ENCODE results near the gene PTH2R. TPM values are rescaled to one million over a fixed set of nuclear protein-coding genes. Genes with fewer than 3 reads are reported as not detected.

The PTH2R gene
- total and polyA plus RNA-seq, 2 of the 13 experiments (the other 11 are each of a cell fraction or from before 2014, with no cell fraction given) = 0.04 TPM; not detected in 1

DNA sequence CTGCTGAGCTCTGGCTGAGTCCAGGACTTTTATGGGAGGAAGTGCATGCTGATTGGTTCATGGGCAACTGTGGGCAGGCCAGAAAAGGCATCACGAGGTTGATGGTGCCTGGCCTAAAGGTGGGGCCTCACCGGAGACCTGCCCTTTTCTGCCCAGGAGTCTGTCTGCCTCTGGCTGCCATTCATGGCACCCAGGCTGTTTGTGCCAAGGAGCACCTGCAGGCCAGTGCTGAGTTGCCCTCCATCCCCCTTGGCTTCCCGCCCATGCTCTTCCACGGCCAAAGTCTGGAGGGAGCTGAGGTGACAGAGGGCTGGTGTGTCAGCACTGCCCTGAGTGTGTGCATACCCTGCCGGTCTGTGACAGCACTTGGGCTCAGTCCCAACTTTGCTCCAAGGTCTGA, 123.2 kb downstream of the PTH2R start:
- Histone ChIP-seq H3K4me1 (ENCODE audit: insufficient read depth, low read length) (no peaks in the 10 kb centered on the region), H3K9ac (ENCODE audit: insufficient read depth, low read depth, low read length) (no peak overlapping the region), H3K36me3 (replicated peaks in 1 of 2; ENCODE audit: control insufficient read depth in 1 of 2, insufficient read depth in 2 of 2, low read length in 2 of 2) (no peaks in the 10 kb centered on the region), H3K79me2 (ENCODE audit: insufficient read depth, low read length) (no peaks in the 10 kb centered on the region), H3K4me2 (ENCODE audit: low read depth, low read length) (no peak overlapping the region), H3K27me3 (ENCODE audit: control insufficient read depth in 1 of 2, insufficient read depth in 2 of 2, low read length in 2 of 2) (no peaks in the 10 kb centered on the region), H3K9me3 (ENCODE audit: low read length) (no peaks in the 10 kb centered on the region), H4K20me1 (ENCODE audit: insufficient read depth, low read length) (no peaks in the 10 kb centered on the region), H3K27ac (ENCODE audit: extremely low read length, insufficient read depth, low read length) (no peak overlapping the region), H3K4me3 (replicated peaks in 1 of 3; ENCODE audit: insufficient read depth in 1 of 3, low read depth in 2 of 3, low read length in 3 of 3) (no peak overlapping the region), H2AFZ (ENCODE audit: low read length) (no peak overlapping the region)
- WGBS (ENCODE audit: low lambda C conversion rate) = 7% methylated on average over 3 of the region's 5 CpGs
- no TSS peak for BruUV-seq (replicated peaks)
- ATAC-seq (peak; percentile 74), FAIRE-seq (no peak), DNase-seq (ENCODE audit: low spot score) (no peak)
- CTCF ChIA-PET (ENCODE audit: low intra/inter-chr PET ratio, low total read pairs) = no interaction called here
- POLR2A ChIA-PET = no interaction called here
- intact Hi-C loops (cut with micrococcal nuclease; ENCODE audit: unreplicated experiment) = no loop called here
- in situ Hi-C loops (cut with HindIII; ENCODE audit: extremely low pct_ligation_motif_present, low pct_unique_long_range_greater_than_20kb) = no loop called here
- TF ChIP-seq, protein P1, sequence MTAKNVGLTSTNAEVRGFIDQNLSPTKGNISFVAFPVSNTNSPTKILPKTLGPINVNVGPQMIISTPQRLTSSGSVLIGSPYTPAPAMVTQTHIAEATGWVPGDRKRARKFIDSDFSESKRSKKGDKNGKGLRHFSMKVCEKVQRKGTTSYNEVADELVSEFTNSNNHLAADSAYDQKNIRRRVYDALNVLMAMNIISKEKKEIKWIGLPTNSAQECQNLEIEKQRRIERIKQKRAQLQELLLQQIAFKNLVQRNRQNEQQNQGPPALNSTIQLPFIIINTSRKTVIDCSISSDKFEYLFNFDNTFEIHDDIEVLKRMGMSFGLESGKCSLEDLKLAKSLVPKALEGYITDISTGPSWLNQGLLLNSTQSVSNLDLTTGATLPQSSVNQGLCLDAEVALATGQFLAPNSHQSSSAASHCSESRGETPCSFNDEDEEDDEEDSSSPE (CRISPR knock-in tag; IDR thresholded peaks at IDR 0.05) = no peak
- TF ChIP-seq, protein P2, sequence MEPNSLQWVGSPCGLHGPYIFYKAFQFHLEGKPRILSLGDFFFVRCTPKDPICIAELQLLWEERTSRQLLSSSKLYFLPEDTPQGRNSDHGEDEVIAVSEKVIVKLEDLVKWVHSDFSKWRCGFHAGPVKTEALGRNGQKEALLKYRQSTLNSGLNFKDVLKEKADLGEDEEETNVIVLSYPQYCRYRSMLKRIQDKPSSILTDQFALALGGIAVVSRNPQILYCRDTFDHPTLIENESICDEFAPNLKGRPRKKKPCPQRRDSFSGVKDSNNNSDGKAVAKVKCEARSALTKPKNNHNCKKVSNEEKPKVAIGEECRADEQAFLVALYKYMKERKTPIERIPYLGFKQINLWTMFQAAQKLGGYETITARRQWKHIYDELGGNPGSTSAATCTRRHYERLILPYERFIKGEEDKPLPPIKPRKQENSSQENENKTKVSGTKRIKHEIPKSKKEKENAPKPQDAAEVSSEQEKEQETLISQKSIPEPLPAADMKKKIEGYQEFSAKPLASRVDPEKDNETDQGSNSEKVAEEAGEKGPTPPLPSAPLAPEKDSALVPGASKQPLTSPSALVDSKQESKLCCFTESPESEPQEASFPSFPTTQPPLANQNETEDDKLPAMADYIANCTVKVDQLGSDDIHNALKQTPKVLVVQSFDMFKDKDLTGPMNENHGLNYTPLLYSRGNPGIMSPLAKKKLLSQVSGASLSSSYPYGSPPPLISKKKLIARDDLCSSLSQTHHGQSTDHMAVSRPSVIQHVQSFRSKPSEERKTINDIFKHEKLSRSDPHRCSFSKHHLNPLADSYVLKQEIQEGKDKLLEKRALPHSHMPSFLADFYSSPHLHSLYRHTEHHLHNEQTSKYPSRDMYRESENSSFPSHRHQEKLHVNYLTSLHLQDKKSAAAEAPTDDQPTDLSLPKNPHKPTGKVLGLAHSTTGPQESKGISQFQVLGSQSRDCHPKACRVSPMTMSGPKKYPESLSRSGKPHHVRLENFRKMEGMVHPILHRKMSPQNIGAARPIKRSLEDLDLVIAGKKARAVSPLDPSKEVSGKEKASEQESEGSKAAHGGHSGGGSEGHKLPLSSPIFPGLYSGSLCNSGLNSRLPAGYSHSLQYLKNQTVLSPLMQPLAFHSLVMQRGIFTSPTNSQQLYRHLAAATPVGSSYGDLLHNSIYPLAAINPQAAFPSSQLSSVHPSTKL (CRISPR knock-in tag; IDR thresholded peaks at IDR 0.05) = no peak
- no peak for TF ChIP-seq PAX8 (CRISPR knock-in tag; IDR thresholded peaks at IDR 0.05; ENCODE audit: borderline replicate concordance)
- no peak for TF ChIP-seq XBP1 (CRISPR knock-in tag; IDR thresholded peaks at IDR 0.05)
- TF ChIP-seq EZH2 (conservative IDR thresholded peaks at IDR 0.05; ENCODE audit: low read depth, low read length) = no peak
- no peak for TF ChIP-seq ZNF337 (CRISPR knock-in tag; IDR thresholded peaks at IDR 0.05; ENCODE audit: borderline replicate concordance, low read depth)
- no peak for TF ChIP-seq ZNF30 (CRISPR knock-in tag; IDR thresholded peaks at IDR 0.05)
- no peak for TF ChIP-seq TAF15 (IDR thresholded peaks at IDR 0.05; ENCODE audit: low read depth, low read length, poor library complexity, severe bottlenecking)
- TF ChIP-seq ZBTB20 (CRISPR knock-in tag; IDR thresholded peaks at IDR 0.05; ENCODE audit: borderline replicate concordance, low read depth) = no peak
- no peak for TF ChIP-seq NCOA2 (CRISPR knock-in tag; IDR thresholded peaks at IDR 0.05)
- no peak for TF ChIP-seq ZNF549 (CRISPR knock-in tag; IDR thresholded peaks at IDR 0.05)
- TF ChIP-seq, protein P3, sequence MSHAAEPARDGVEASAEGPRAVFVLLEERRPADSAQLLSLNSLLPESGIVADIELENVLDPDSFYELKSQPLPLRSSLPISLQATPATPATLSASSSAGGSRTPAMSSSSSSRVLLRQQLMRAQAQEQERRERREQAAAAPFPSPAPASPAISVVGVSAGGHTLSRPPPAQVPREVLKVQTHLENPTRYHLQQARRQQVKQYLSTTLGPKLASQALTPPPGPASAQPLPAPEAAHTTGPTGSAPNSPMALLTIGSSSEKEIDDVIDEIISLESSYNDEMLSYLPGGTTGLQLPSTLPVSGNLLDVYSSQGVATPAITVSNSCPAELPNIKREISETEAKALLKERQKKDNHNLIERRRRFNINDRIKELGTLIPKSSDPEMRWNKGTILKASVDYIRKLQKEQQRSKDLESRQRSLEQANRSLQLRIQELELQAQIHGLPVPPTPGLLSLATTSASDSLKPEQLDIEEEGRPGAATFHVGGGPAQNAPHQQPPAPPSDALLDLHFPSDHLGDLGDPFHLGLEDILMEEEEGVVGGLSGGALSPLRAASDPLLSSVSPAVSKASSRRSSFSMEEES (CRISPR knock-in tag; IDR thresholded peaks at IDR 0.05) = no peak
- TF ChIP-seq, protein P4, sequence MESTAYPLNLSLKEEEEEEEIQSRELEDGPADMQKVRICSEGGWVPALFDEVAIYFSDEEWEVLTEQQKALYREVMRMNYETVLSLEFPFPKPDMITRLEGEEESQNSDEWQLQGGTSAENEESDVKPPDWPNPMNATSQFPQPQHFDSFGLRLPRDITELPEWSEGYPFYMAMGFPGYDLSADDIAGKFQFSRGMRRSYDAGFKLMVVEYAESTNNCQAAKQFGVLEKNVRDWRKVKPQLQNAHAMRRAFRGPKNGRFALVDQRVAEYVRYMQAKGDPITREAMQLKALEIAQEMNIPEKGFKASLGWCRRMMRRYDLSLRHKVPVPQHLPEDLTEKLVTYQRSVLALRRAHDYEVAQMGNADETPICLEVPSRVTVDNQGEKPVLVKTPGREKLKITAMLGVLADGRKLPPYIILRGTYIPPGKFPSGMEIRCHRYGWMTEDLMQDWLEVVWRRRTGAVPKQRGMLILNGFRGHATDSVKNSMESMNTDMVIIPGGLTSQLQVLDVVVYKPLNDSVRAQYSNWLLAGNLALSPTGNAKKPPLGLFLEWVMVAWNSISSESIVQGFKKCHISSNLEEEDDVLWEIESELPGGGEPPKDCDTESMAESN (CRISPR knock-in tag; conservative IDR thresholded peaks at IDR 0.05) = no peak
- TF ChIP-seq ZNF383 (CRISPR knock-in tag; IDR thresholded peaks at IDR 0.05; ENCODE audit: borderline replicate concordance) = no peak
- TF ChIP-seq ZNF598 (CRISPR knock-in tag; IDR thresholded peaks at IDR 0.05; ENCODE audit: borderline replicate concordance) = no peak
- TF ChIP-seq ZNF343 (CRISPR knock-in tag; IDR thresholded peaks at IDR 0.05) = no peak
- no peak for TF ChIP-seq ZIK1 (CRISPR knock-in tag; IDR thresholded peaks at IDR 0.05; ENCODE audit: borderline replicate concordance, low read depth)
- no peak for TF ChIP-seq ZNF224 (CRISPR knock-in tag; IDR thresholded peaks at IDR 0.05)

Data from HepG2 (cell line).